Measurements from ENCODE around the gene TSPAN9.
"Not testable (repeated sequence)": the region's sequence is repeated elsewhere in the genome, so short reads cannot be mapped to it uniquely, and the experiment has no call there.

TSPAN9 gene

DNA sequence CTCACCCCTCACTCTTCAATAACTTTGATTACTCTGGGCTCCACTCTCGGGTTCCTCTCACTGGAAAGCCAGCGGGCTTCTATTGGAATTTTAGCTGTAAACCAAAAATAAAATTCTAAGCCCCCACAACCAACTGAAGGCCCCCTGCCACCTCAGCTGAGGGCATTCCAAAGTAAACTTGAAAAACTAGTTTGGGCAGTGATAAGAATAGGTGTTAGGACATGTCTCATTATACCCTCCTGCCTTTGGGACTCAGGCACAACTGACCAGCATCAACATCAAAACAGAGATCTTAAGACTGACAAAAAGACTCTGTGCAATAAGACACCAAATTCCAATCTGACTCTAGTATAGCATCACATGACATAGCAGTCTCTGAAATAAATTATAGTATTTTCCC is 11.9 kb upstream of the TSPAN9 start:
- H3K9me3 ChIP-seq (ENCODE audit: control extremely low read depth in 1 of 5, control insufficient read depth in 4 of 5, insufficient read depth in 2 of 5, low read depth in 1 of 5, low read length in 4 of 5), result peaks cover 1 to 15% (median 3%) of the 10 kb centered on the region in 5 experiments
- peaks cover 0 to 26% (median 5%) of the 10 kb centered on the region in 5 experiments for H3K27me3 ChIP-seq (replicated peaks in 2 of 5; ENCODE audit: control insufficient read depth in 4 of 5, insufficient read depth in 5 of 5, low read length in 4 of 5)
- H3K4me1 ChIP-seq (ENCODE audit: control extremely low read depth in 1 of 4, control insufficient read depth in 4 of 4, insufficient read depth in 4 of 4, low read length in 3 of 4), result peaks cover 0 to 6% (median 0%) of the 10 kb centered on the region in 4 experiments
- H3K27ac ChIP-seq (ENCODE audit: insufficient read depth in 1 of 2, low read depth in 1 of 2, low read length in 2 of 2, poor library complexity in 1 of 2, severe bottlenecking in 2 of 2), result no peak overlapping the region
- WGBS (ENCODE audit: insufficient coverage), result 92% methylated on average over 2 of the region's 2 CpGs
- POLR2A ChIA-PET, result no interaction called here
- CTCF ChIA-PET, result interaction anchor here (0.8 kb wide), 1 partner anchor 8 kb away, joined by 5 read pairs; no protein-coding TSS in a partner anchor
- H3K4me3 ChIP-seq (ENCODE audit: control insufficient read depth in 1 of 7, extremely low read depth in 1 of 7, insufficient read depth in 4 of 7, low read depth in 2 of 7, low read length in 6 of 7), result no peak overlapping the region
- DNase-seq, result no peak
- H3K36me3 ChIP-seq (ENCODE audit: control insufficient read depth in 4 of 4, insufficient read depth in 4 of 4, low read length in 3 of 4), result no peaks in the 10 kb centered on the region

DNA sequence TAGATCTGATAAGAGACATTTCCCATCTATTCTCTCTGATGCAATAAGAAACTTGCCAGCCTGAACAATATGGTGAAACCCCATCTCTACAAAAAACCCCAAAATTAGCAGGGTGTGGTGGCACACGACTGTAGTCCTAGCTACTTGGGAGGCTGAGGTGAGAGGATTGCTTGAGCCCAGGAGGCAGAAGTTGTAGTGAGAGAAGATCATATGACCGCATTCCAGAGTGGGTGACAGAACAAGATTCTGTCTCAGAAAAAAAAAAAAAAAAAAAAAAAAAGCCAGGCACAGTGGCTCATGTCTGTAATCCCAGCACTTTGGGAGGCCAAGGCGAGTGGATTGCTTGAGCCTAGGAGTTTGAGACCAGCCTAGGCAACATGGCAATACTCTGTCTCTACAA is 11.3 kb upstream of the TSPAN9 start:
- DNase-seq; H3K4me1 ChIP-seq (ENCODE audit: control extremely low read depth in 1 of 4, control insufficient read depth in 4 of 4, insufficient read depth in 4 of 4, low read length in 3 of 4); POLR2A ChIA-PET; CTCF ChIA-PET; H3K36me3 ChIP-seq (ENCODE audit: control insufficient read depth in 4 of 4, insufficient read depth in 4 of 4, low read length in 3 of 4); H3K27ac ChIP-seq (ENCODE audit: insufficient read depth in 1 of 2, low read depth in 1 of 2, low read length in 2 of 2, poor library complexity in 1 of 2, severe bottlenecking in 2 of 2); H3K4me3 ChIP-seq (ENCODE audit: control insufficient read depth in 1 of 7, extremely low read depth in 1 of 7, insufficient read depth in 4 of 7, low read depth in 2 of 7, low read length in 6 of 7): not testable (repeated sequence)
- 100% methylated on average over 1 of the region's 3 CpGs for WGBS (ENCODE audit: insufficient coverage)
- Histone ChIP-seq H3K9me3 (ENCODE audit: control extremely low read depth in 1 of 5, control insufficient read depth in 4 of 5, insufficient read depth in 2 of 5, low read depth in 1 of 5, low read length in 4 of 5) (peaks cover 1 to 15% (median 3%) of the 10 kb centered on the region in 5 experiments), H3K27me3 (replicated peaks in 2 of 5; ENCODE audit: control insufficient read depth in 4 of 5, insufficient read depth in 5 of 5, low read length in 4 of 5) (peaks cover 0 to 24% (median 6%) of the 10 kb centered on the region in 5 experiments)

DNA sequence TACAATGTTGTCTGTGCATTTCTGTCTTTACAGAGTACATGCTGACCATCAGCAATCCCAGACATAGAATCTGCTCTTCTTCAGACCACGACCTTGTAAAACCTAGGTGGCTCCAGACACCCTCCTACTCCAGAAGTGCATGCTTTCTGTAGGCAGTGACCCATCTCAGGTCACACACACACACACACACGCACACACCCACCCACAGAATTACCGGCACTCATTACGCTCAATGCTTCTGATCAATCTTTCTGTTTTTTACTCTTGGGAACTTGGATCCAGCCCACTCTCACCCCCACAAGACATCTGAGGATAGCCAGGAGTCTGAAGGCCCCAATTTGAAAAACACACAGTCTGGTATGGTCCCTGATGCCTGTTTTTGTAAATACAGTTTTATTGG is 7.5 kb upstream of the TSPAN9 start:
- Histone ChIP-seq H3K27me3 (replicated peaks in 2 of 5; ENCODE audit: control insufficient read depth in 4 of 5, insufficient read depth in 5 of 5, low read length in 4 of 5) (peaks cover 2 to 25% (median 6%) of the 10 kb centered on the region in 5 experiments), H3K27ac (ENCODE audit: insufficient read depth in 1 of 2, low read depth in 1 of 2, low read length in 2 of 2, poor library complexity in 1 of 2, severe bottlenecking in 2 of 2) (no peak overlapping the region), H3K9me3 (ENCODE audit: control extremely low read depth in 1 of 5, control insufficient read depth in 4 of 5, insufficient read depth in 2 of 5, low read depth in 1 of 5, low read length in 4 of 5) (peaks cover 0 to under 1% (median 0%) of the 10 kb centered on the region in 5 experiments), H3K36me3 (ENCODE audit: control insufficient read depth in 4 of 4, insufficient read depth in 4 of 4, low read length in 3 of 4) (no peaks in the 10 kb centered on the region), H3K4me1 (ENCODE audit: control extremely low read depth in 1 of 4, control insufficient read depth in 4 of 4, insufficient read depth in 4 of 4, low read length in 3 of 4) (peaks cover 0 to 3% (median 0%) of the 10 kb centered on the region in 4 experiments), H3K4me3 (ENCODE audit: control insufficient read depth in 1 of 7, extremely low read depth in 1 of 7, insufficient read depth in 4 of 7, low read depth in 2 of 7, low read length in 6 of 7) (no peak overlapping the region)
- ChIA-PET CTCF (interaction anchor here (0.8 to 2.1 kb wide), 4 partner anchors 15 to 206 kb away, joined by 3 to 6 read pairs (median 4); no protein-coding TSS in a partner anchor), POLR2A (no interaction called here)
- DNase-seq, result no peak
- 94% methylated on average over 3 of the region's 4 CpGs for WGBS (ENCODE audit: insufficient coverage)

DNA sequence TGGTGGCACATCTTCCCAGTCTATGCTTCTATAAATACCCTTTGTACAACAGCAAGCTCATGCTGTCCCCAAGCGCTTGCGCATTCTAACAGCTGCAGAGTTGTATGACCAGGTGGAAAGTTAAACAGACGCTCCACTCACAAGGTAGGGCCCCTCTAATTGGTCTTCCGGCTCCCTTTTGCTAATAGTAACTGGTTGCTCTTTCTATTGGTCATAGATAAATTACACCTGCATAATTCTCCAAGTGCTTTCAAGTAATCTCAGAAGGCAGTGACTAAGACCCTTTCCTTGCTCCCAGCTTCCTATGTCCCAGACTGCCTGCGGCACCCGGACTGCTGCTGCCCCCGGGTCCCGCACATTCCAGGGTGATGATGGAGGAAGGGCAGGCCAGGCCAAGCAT is 6.1 kb upstream of the TSPAN9 start:
- CTCF ChIA-PET, result interaction anchor here (0.9 to 2.1 kb wide), 3 partner anchors 26 to 204 kb away, joined by 3 to 6 read pairs (median 6); no protein-coding TSS in a partner anchor
- Histone ChIP-seq H3K4me1 (ENCODE audit: control extremely low read depth in 1 of 4, control insufficient read depth in 4 of 4, insufficient read depth in 4 of 4, low read length in 3 of 4) (peaks cover 0 to 3% (median under 1%) of the 10 kb centered on the region in 4 experiments), H3K9me3 (ENCODE audit: control extremely low read depth in 1 of 5, control insufficient read depth in 4 of 5, insufficient read depth in 2 of 5, low read depth in 1 of 5, low read length in 4 of 5) (no peaks in the 10 kb centered on the region), H3K27me3 (replicated peaks in 2 of 5; ENCODE audit: control insufficient read depth in 4 of 5, insufficient read depth in 5 of 5, low read length in 4 of 5) (peaks cover 6 to 38% (median 9%) of the 10 kb centered on the region in 5 experiments), H3K36me3 (ENCODE audit: control insufficient read depth in 4 of 4, insufficient read depth in 4 of 4, low read length in 3 of 4) (no peaks in the 10 kb centered on the region), H3K4me3 (ENCODE audit: control insufficient read depth in 1 of 7, extremely low read depth in 1 of 7, insufficient read depth in 4 of 7, low read depth in 2 of 7, low read length in 6 of 7) (no peak overlapping the region), H3K27ac (ENCODE audit: insufficient read depth in 1 of 2, low read depth in 1 of 2, low read length in 2 of 2, poor library complexity in 1 of 2, severe bottlenecking in 2 of 2) (no peak overlapping the region)
- POLR2A ChIA-PET, result no interaction called here
- WGBS (ENCODE audit: insufficient coverage), result 98% methylated on average over 7 of the region's 8 CpGs
- no peak for DNase-seq

DNA sequence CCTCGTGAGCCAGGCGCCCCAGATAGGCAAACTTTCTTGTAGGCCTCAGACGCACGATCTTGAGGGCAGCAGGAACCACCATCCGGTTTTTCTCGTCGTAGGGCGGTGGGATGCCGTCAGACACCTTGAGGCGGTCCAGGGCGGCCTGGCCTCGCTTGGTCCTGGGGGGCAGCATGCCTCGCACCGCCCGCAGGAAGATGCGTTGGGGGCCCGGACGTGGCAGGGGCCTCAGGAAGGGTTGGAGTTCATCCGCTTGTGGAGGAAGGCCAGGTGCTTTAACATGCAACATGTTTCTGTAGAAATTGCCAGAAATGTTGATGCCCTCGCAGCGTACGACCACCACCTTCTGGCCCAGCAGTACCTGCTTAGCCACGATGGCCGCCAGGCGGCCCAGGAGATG is 5.5 kb upstream of the TSPAN9 start:
- ChIA-PET POLR2A (no interaction called here), CTCF (interaction anchor here (1.7 kb wide), 1 partner anchor 199 kb away, joined by 6 read pairs; no protein-coding TSS in a partner anchor)
- peaks cover 6 to 44% (median 9%) of the 10 kb centered on the region in 5 experiments for H3K27me3 ChIP-seq (replicated peaks in 2 of 5; ENCODE audit: control insufficient read depth in 4 of 5, insufficient read depth in 5 of 5, low read length in 4 of 5)
- WGBS (ENCODE audit: insufficient coverage), result 95% methylated on average over 23 of the region's 25 CpGs
- no peak overlapping the region for H3K27ac ChIP-seq (ENCODE audit: insufficient read depth in 1 of 2, low read depth in 1 of 2, low read length in 2 of 2, poor library complexity in 1 of 2, severe bottlenecking in 2 of 2)
- no peak for DNase-seq
- H3K36me3 ChIP-seq (ENCODE audit: control insufficient read depth in 4 of 4, insufficient read depth in 4 of 4, low read length in 3 of 4), result no peaks in the 10 kb centered on the region
- no peaks in the 10 kb centered on the region for H3K9me3 ChIP-seq (ENCODE audit: control extremely low read depth in 1 of 5, control insufficient read depth in 4 of 5, insufficient read depth in 2 of 5, low read depth in 1 of 5, low read length in 4 of 5)
- H3K4me3 ChIP-seq (ENCODE audit: control insufficient read depth in 1 of 7, extremely low read depth in 1 of 7, insufficient read depth in 4 of 7, low read depth in 2 of 7, low read length in 6 of 7), result no peak overlapping the region
- H3K4me1 ChIP-seq (ENCODE audit: control extremely low read depth in 1 of 4, control insufficient read depth in 4 of 4, insufficient read depth in 4 of 4, low read length in 3 of 4), result peaks cover 0 to 9% (median 5%) of the 10 kb centered on the region in 4 experiments

DNA sequence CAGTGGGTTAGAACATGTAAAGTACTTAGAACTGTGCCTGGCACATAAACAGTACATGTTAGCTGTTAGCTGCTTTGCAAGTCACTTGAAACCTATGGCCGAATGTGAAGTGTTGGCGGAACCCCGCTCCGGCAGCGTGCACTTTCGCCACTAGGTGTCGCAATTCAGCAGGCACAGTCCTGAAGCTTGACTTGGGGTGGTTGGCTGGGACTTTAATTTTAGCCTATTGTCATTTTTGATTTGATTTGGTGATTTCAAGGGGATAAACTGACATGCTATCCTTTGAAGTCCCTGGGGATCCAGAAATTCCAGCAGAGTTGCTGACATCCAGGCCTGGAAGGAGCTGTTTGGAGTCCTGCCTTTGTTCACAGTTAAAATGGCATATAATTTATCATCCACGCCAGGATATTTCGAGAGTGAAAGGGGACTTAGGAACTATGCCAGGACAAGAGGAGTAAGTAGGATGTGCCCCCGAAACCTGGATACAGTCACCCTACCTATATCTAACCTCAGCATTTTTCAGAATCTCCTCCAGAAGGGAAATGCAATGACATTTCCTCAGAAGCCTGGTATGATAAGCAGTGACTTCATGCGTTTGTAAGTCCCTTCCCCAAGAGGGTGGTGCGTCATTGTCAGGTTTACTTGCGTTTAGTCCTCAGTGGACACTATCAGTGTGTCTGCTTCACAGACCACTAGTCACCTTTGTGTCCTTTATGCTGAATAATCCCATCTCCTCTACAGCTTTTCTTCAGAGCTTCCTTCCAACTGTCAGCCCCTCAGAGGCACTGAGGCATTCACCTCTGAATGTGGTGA is 3.5 kb upstream of the TSPAN9 start:
- 1% methylated on average over 10 of the region's 13 CpGs for WGBS (ENCODE audit: insufficient coverage)
- Histone ChIP-seq H3K4me3 (ENCODE audit: control insufficient read depth in 1 of 7, extremely low read depth in 1 of 7, insufficient read depth in 4 of 7, low read depth in 2 of 7, low read length in 6 of 7) (no peak overlapping the region), H3K36me3 (ENCODE audit: control insufficient read depth in 4 of 4, insufficient read depth in 4 of 4, low read length in 3 of 4) (no peaks in the 10 kb centered on the region), H3K27me3 (replicated peaks in 2 of 5; ENCODE audit: control insufficient read depth in 4 of 5, insufficient read depth in 5 of 5, low read length in 4 of 5) (peaks cover 3 to 53% (median 13%) of the 10 kb centered on the region in 5 experiments), H3K9me3 (ENCODE audit: control extremely low read depth in 1 of 5, control insufficient read depth in 4 of 5, insufficient read depth in 2 of 5, low read depth in 1 of 5, low read length in 4 of 5) (no peaks in the 10 kb centered on the region), H3K4me1 (ENCODE audit: control extremely low read depth in 1 of 4, control insufficient read depth in 4 of 4, insufficient read depth in 4 of 4, low read length in 3 of 4) (peaks cover 0 to 20% (median 13%) of the 10 kb centered on the region in 4 experiments), H3K27ac (ENCODE audit: insufficient read depth in 1 of 2, low read depth in 1 of 2, low read length in 2 of 2, poor library complexity in 1 of 2, severe bottlenecking in 2 of 2) (no peak overlapping the region)
- ChIA-PET CTCF (interaction anchor here (0.8 to 4.2 kb wide), 15 partner anchors 9 to 215 kb away, joined by 3 to 45 read pairs (median 4); no protein-coding TSS in a partner anchor), POLR2A (no interaction called here)
- DNase-seq, result peak; percentile 87 to 94 (median 91)

DNA sequence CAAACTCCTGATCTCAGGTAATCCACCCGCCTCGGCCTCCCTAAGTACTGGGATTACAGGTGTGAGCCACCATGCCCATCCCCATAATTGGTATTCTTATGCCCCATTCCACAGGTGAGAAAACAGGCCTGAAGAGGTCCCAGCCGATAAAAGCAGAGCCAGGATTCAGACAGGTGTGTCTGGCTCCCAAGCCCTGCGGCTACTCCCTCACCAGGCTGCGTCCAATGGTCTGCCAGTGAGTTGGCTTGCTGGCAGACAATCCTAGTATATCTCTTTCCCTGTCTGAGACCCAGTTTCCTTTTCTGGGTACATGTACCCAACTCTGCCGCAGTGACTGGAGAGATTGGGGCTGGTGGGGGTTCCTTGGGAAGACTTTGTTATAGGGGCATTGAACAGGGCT is 1.9 kb upstream of the TSPAN9 start:
- DNase-seq, result no peak
- H3K27ac ChIP-seq (ENCODE audit: insufficient read depth in 1 of 2, low read depth in 1 of 2, low read length in 2 of 2, poor library complexity in 1 of 2, severe bottlenecking in 2 of 2), result no peak overlapping the region
- CTCF ChIA-PET, result interaction anchor here (0.7 to 4.2 kb wide), 3 partner anchors 57 to 199 kb away, joined by 3 to 45 read pairs (median 3); no protein-coding TSS in a partner anchor
- H3K9me3 ChIP-seq (ENCODE audit: control extremely low read depth in 1 of 5, control insufficient read depth in 4 of 5, insufficient read depth in 2 of 5, low read depth in 1 of 5, low read length in 4 of 5), result no peaks in the 10 kb centered on the region
- POLR2A ChIA-PET, result no interaction called here
- peaks cover 0 to 20% (median 13%) of the 10 kb centered on the region in 4 experiments for H3K4me1 ChIP-seq (ENCODE audit: control extremely low read depth in 1 of 4, control insufficient read depth in 4 of 4, insufficient read depth in 4 of 4, low read length in 3 of 4)
- WGBS (ENCODE audit: insufficient coverage), result 96% methylated on average over 4 of the region's 6 CpGs
- H3K4me3 ChIP-seq (ENCODE audit: control insufficient read depth in 1 of 7, extremely low read depth in 1 of 7, insufficient read depth in 4 of 7, low read depth in 2 of 7, low read length in 6 of 7), result no peak overlapping the region
- no peaks in the 10 kb centered on the region for H3K36me3 ChIP-seq (ENCODE audit: control insufficient read depth in 4 of 4, insufficient read depth in 4 of 4, low read length in 3 of 4)
- H3K27me3 ChIP-seq (replicated peaks in 2 of 5; ENCODE audit: control insufficient read depth in 4 of 5, insufficient read depth in 5 of 5, low read length in 4 of 5), result peaks cover 3 to 46% (median 13%) of the 10 kb centered on the region in 5 experiments

Measured in common myeloid progenitor, CD34-positive (primary cell).